Measurements from ENCODE around the gene FSD2. TPM values are rescaled to one million over a fixed set of nuclear protein-coding genes. Genes with fewer than 3 reads are reported as not detected.

The FSD2 gene
- total RNA-seq, 1 donor from 2014 or later = not detected

DNA sequence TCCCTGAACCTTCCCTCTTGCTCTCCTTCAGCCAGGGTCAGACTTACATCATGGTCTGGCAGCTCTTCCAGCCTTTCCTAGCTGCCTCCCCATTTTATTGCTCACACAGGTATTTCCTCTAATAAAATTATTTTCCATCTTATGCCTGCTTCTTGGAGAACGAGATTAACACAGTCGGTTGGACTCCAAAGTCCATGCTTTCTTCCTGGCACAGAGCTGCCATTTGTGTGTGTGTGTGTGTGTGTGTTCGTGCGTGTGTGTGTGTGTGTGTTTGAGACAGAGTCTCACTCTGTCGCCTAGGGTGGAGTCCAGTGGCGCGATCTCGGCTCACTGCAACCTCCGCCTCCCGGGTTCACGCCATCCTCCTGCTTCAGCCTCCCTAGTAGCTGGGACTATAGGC is 15.5 kb downstream of the FSD2 start:
- H3K36me3 ChIP-seq = no peaks in the 10 kb centered on the region
- Mint-ChIP-seq H3K27me3 (ENCODE audit: insufficient read depth, low read depth) (peaks cover 3% of the 10 kb centered on the region), H3K4me1 (no peaks in the 10 kb centered on the region), H3K9me3 (peaks cover 3% of the 10 kb centered on the region), H3K27ac (no peak overlapping the region), H3K36me3 (no peaks in the 10 kb centered on the region), H3K4me3 (no peak overlapping the region)
- H3K27ac ChIP-seq = no peak overlapping the region
- no peaks in the 10 kb centered on the region for H4K20me1 ChIP-seq (ENCODE audit: low read depth)
- TF ChIP-seq, protein P1, sequence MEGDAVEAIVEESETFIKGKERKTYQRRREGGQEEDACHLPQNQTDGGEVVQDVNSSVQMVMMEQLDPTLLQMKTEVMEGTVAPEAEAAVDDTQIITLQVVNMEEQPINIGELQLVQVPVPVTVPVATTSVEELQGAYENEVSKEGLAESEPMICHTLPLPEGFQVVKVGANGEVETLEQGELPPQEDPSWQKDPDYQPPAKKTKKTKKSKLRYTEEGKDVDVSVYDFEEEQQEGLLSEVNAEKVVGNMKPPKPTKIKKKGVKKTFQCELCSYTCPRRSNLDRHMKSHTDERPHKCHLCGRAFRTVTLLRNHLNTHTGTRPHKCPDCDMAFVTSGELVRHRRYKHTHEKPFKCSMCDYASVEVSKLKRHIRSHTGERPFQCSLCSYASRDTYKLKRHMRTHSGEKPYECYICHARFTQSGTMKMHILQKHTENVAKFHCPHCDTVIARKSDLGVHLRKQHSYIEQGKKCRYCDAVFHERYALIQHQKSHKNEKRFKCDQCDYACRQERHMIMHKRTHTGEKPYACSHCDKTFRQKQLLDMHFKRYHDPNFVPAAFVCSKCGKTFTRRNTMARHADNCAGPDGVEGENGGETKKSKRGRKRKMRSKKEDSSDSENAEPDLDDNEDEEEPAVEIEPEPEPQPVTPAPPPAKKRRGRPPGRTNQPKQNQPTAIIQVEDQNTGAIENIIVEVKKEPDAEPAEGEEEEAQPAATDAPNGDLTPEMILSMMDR (IDR thresholded peaks at IDR 0.05) = no peak
- no peak for TF ChIP-seq EZH2 (IDR thresholded peaks at IDR 0.05)
- no peak for TF ChIP-seq EZH2phosphoT487 (IDR thresholded peaks at IDR 0.05)
- H3K27me3 ChIP-seq = peaks cover 10% of the 10 kb centered on the region
- H3K79me2 ChIP-seq (ENCODE audit: low read depth) = no peaks in the 10 kb centered on the region
- no peak for DNase-seq (ENCODE audit: low spot score)
- H3K9ac ChIP-seq = no peak overlapping the region
- no peak overlapping the region for H3K4me2 ChIP-seq
- no peaks in the 10 kb centered on the region for H3F3A ChIP-seq (ENCODE audit: low read depth)
- H2AFZ ChIP-seq (replicated peaks) = no peak overlapping the region
- no peaks in the 10 kb centered on the region for H3K9me3 ChIP-seq (ENCODE audit: low read depth)
- no peaks in the 10 kb centered on the region for H3K4me1 ChIP-seq
- no peak overlapping the region for H3K4me3 ChIP-seq

DNA sequence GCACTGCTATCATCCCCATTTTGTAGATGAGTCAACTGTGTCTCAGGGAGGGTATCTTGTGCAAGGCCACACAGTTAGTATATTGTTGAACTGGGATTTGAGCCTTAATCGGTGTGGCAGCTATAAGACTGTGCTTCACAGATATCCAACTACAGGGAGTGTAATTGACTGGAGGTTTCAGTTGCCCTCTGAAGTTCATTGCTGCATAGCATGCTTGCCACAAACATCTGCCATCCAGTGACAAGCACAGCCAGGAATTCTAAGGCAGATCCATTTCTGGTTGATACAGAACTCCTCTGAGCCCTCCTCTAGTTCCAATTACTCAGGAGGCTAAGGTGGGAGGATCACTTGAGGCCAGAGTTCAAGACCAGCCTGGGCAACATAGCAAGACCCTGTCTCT is 16.4 kb downstream of the FSD2 start:
- Mint-ChIP-seq H3K4me1 (no peaks in the 10 kb centered on the region), H3K9me3 (peaks cover 3% of the 10 kb centered on the region), H3K4me3 (no peak overlapping the region), H3K36me3 (no peaks in the 10 kb centered on the region), H3K27ac (no peak overlapping the region), H3K27me3 (ENCODE audit: insufficient read depth, low read depth) (peaks cover 6% of the 10 kb centered on the region)
- no peaks in the 10 kb centered on the region for H3K4me1 ChIP-seq
- TF ChIP-seq EZH2 (IDR thresholded peaks at IDR 0.05) = no peak
- no peak for TF ChIP-seq EZH2phosphoT487 (IDR thresholded peaks at IDR 0.05)
- TF ChIP-seq, protein P1 (IDR thresholded peaks at IDR 0.05) = no peak
- no peak for DNase-seq (ENCODE audit: low spot score)
- no peaks in the 10 kb centered on the region for H3K36me3 ChIP-seq
- H3K27ac ChIP-seq = no peak overlapping the region
- H3F3A ChIP-seq (ENCODE audit: low read depth) = no peaks in the 10 kb centered on the region
- no peaks in the 10 kb centered on the region for H4K20me1 ChIP-seq (ENCODE audit: low read depth)
- H3K79me2 ChIP-seq (ENCODE audit: low read depth) = no peaks in the 10 kb centered on the region
- no peak overlapping the region for H2AFZ ChIP-seq (replicated peaks)
- H3K27me3 ChIP-seq = peaks cover 10% of the 10 kb centered on the region
- H3K9ac ChIP-seq = no peak overlapping the region
- H3K4me3 ChIP-seq = no peak overlapping the region
- no peak overlapping the region for H3K4me2 ChIP-seq
- H3K9me3 ChIP-seq (ENCODE audit: low read depth) = no peaks in the 10 kb centered on the region

DNA sequence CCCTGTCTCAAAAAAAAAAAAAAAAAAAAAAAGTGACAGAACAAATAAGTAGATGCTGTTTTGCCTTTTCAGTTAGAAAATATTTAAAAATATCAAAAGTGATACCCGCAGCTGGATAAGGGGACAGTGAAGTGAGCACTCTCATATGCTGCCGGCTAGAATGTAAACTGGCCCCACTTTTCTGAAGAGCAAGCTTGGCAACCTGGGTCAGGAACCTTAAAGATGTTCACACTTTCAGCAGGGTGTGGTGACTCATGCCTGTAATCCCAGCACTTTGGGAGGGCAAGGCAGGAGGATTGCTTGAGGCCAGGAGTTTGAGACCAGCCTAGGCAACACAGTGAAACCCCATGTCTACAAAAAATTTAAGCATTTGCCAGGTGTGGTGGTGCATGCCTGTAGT is 17.4 kb downstream of the FSD2 start:
- Histone ChIP-seq H3K79me2 (ENCODE audit: low read depth) (no peaks in the 10 kb centered on the region), H3K9me3 (ENCODE audit: low read depth) (no peaks in the 10 kb centered on the region), H3K4me1 (no peaks in the 10 kb centered on the region), H3K27me3 (peaks cover 10% of the 10 kb centered on the region), H3K27ac (no peak overlapping the region), H2AFZ (replicated peaks) (no peak overlapping the region), H3K36me3 (no peaks in the 10 kb centered on the region), H3K4me3 (no peak overlapping the region), H4K20me1 (ENCODE audit: low read depth) (no peaks in the 10 kb centered on the region), H3K9ac (no peak overlapping the region), H3F3A (ENCODE audit: low read depth) (no peaks in the 10 kb centered on the region), H3K4me2 (no peak overlapping the region)
- Mint-ChIP-seq H3K27me3 (ENCODE audit: insufficient read depth, low read depth) (peaks cover 6% of the 10 kb centered on the region), H3K9me3 (peaks cover 3% of the 10 kb centered on the region), H3K36me3 (no peaks in the 10 kb centered on the region), H3K4me3 (no peak overlapping the region), H3K4me1 (no peaks in the 10 kb centered on the region), H3K27ac (no peak overlapping the region)
- DNase-seq (ENCODE audit: low spot score) = no peak
- TF ChIP-seq EZH2 (IDR thresholded peaks at IDR 0.05) (no peak), EZH2phosphoT487 (IDR thresholded peaks at IDR 0.05) (no peak)
- TF ChIP-seq, protein P1 (IDR thresholded peaks at IDR 0.05) = no peak
